Upper lobe of left lung (tissue), 6 donors: ENCODE data around the gene SLC12A8. TPM values are rescaled to one million over a fixed set of nuclear protein-coding genes. Genes with fewer than 3 reads are reported as not detected.

Experiments
- ATAC-seq, 2 donors: fragments of 200-7000 bp; cut with Tn5 transposase; one replicate each; pipeline ENCODE4 v1.9.1; 2022; ENCODE audit warnings: mild to moderate bottlenecking in 2 of 2, moderate library complexity in 2 of 2; ENCODE audit not compliant: low FRiP score in 2 of 2
- DNase-seq, 2 donors: peaks; one replicate each; pipeline ENCODE4 v3.0.0-alpha.2; 2019 to 2020
- H3K27ac ChIP-seq, 4 donors: fragments of 200-600 bp; sonication (generic); one replicate each; pipeline ENCODE4 v1.5.1; 2016 to 2019
- H3K27me3 ChIP-seq, 4 donors: fragments of 200-600 bp; sonication (generic); one replicate each; pipeline ENCODE4 v1.5.1; 2017 to 2019
- H3K36me3 ChIP-seq, 4 donors: fragments of 200-600 bp; sonication (generic); one replicate each; pipeline ENCODE4 v1.5.1; 2016 to 2019
- H3K4me1 ChIP-seq, 4 donors: fragments of 200-600 bp; sonication (generic); one replicate each; pipeline ENCODE4 v1.5.1; 2018 to 2019
- H3K4me3 ChIP-seq, 4 donors: fragments of 200-600 bp; sonication (generic); one replicate each; pipeline ENCODE4 v1.5.1; 2017 to 2019; ENCODE audit warnings: mild to moderate bottlenecking in 2 of 4, moderate library complexity in 1 of 4
- H3K9me3 ChIP-seq, 4 donors: fragments of 200-600 bp; sonication (generic); one replicate each; pipeline ENCODE4 v1.5.1; 2018 to 2019
- CTCF ChIP-seq, 6 experiments: fragments of 450-650 bp in 4 of 6; fragments of 200-600 bp in 2 of 6; sonication (generic) in 2 of 6; IDR thresholded peaks; one replicate each; pipeline ENCODE4 v1.5.1; 2016 to 2019; ENCODE audit warnings: antibody characterized with exemption in 6 of 6
- EP300 ChIP-seq, 4 donors: sonication (generic); formaldehyde crosslinking; IDR thresholded peaks; one replicate each; pipeline ENCODE4 v1.5.1; 2017; ENCODE audit warnings: antibody characterized with exemption in 4 of 4, control low read depth in 2 of 4
- POLR2A ChIP-seq, 4 donors: fragments of 450-650 bp; IDR thresholded peaks; one replicate each; pipeline ENCODE4 v1.5.1; 2016 to 2017; ENCODE audit warnings: antibody characterized with exemption in 4 of 4, mild to moderate bottlenecking in 2 of 4
- POLR2AphosphoS5 ChIP-seq, 2 donors: sonication (generic); formaldehyde crosslinking; IDR thresholded peaks; one replicate each; pipeline ENCODE4 v1.5.1; 2017; ENCODE audit warnings: antibody characterized with exemption in 2 of 2
- WGBS, 2 donors: methylation state at CpG; one replicate each; pipeline ENCODE4 v1.1.5; 2017 to 2018; 5-methylcytosine and 5-hydroxymethylcytosine counted together
- total RNA-seq, 6 donors: library from RNA; depleted of rRNA in 4 of 6; stranded (reverse); fragments of >200 nt in 4 of 6; gene quantifications; one replicate each; pipeline versions ENCODE4 v1.1.0 to v1.2.1, GENCODE V29; 2016 to 2021
- donor health status: DM: no; HTN: no; CAD: no; lungs with moderate emphysema.
- donor health status: DM: no; HTN: yes; CAD: no; lungs with severe emphysema.

SLC12A8 gene
- total RNA-seq, 6 donors from 2014 or later: 6.7 to 34.6 (median 15.0) TPM

GRCh38 chr3:125121246-125122010 lies 91.1 kb downstream of the SLC12A8 start:
- TF ChIP-seq CTCF (IDR thresholded peaks at IDR 0.05): no peak
- TF ChIP-seq POLR2AphosphoS5 (IDR thresholded peaks at IDR 0.05): no peak
- no peak for TF ChIP-seq POLR2A (IDR thresholded peaks at IDR 0.05)
- TF ChIP-seq EP300 (IDR thresholded peaks at IDR 0.05): no peak
- Histone ChIP-seq H3K4me3 (peak overlapping the region in 1 of 4 donors; percentile 15), H3K27me3 (no peaks in the 10 kb centered on the region), H3K36me3 (no peaks in the 10 kb centered on the region), H3K27ac (peak overlapping the region; percentile 8 to 51 (median 40)), H3K9me3 (no peaks in the 10 kb centered on the region), H3K4me1 (peaks cover 26 to 47% (median 29%) of the 10 kb centered on the region in 4 donors)
- no peak for DNase-seq
- 51 to 53% methylated on average over 8 of the region's 8 CpGs for WGBS, 2 donors
- no peak for ATAC-seq

- Histone ChIP-seq H3K27me3 (no peaks in the 10 kb centered on the region), H3K36me3 (no peaks in the 10 kb centered on the region), H3K4me3 (peak overlapping the region in 1 of 4 donors; percentile 13), H3K4me1 (peaks cover 34 to 52% (median 37%) of the 10 kb centered on the region in 4 donors), H3K9me3 (no peaks in the 10 kb centered on the region), H3K27ac (peak overlapping the region in 3 of 4 donors; percentile 36 to 51 (median 43))
- WGBS, 2 donors: 69 to 86% methylated on average over 10 to 20 of the region's 20 CpGs
- ATAC-seq (no peak), DNase-seq (peak in 1 of 2 donors; percentile 41)
- TF ChIP-seq CTCF (IDR thresholded peaks at IDR 0.05) (no peak), POLR2A (IDR thresholded peaks at IDR 0.05) (no peak), EP300 (IDR thresholded peaks at IDR 0.05) (no peak), POLR2AphosphoS5 (IDR thresholded peaks at IDR 0.05) (no peak)
These were observed 92.0 kb downstream of the SLC12A8 start for GRCh38 chr3:125120379-125121122.

- H3K36me3 ChIP-seq: no peaks in the 10 kb centered on the region
- DNase-seq: no peak
- no peaks in the 10 kb centered on the region for H3K9me3 ChIP-seq
- H3K4me3 ChIP-seq: peak overlapping the region in 1 of 4 donors; percentile 13
- no peaks in the 10 kb centered on the region for H3K27me3 ChIP-seq
- no peak for ATAC-seq
- H3K4me1 ChIP-seq: peaks cover 35 to 52% (median 40%) of the 10 kb centered on the region in 4 donors
- WGBS, 2 donors: 63 to 71% methylated on average over 11 of the region's 11 CpGs
- H3K27ac ChIP-seq: peak overlapping the region in 2 of 4 donors; percentile 27 to 43
- TF ChIP-seq POLR2AphosphoS5 (IDR thresholded peaks at IDR 0.05): no peak
- no peak for TF ChIP-seq EP300 (IDR thresholded peaks at IDR 0.05)
- TF ChIP-seq POLR2A (IDR thresholded peaks at IDR 0.05): no peak
- no peak for TF ChIP-seq CTCF (IDR thresholded peaks at IDR 0.05)
These were observed 92.7 kb downstream of the SLC12A8 start for GRCh38 chr3:125119752-125120378.

GRCh38 chr3:125118600-125118999 lies 93.9 kb downstream of the SLC12A8 start:
- no peak for DNase-seq
- WGBS, 2 donors: 94 to 98% methylated on average over 8 of the region's 8 CpGs
- H3K4me1 ChIP-seq: peaks cover 35 to 52% (median 40%) of the 10 kb centered on the region in 4 donors
- ATAC-seq: no peak
- TF ChIP-seq POLR2AphosphoS5 (IDR thresholded peaks at IDR 0.05) (no peak), EP300 (IDR thresholded peaks at IDR 0.05) (no peak), CTCF (IDR thresholded peaks at IDR 0.05) (no peak), POLR2A (IDR thresholded peaks at IDR 0.05) (no peak)
- H3K27me3 ChIP-seq: no peaks in the 10 kb centered on the region
- peak overlapping the region in 1 of 4 donors; percentile 27 for H3K27ac ChIP-seq
- no peaks in the 10 kb centered on the region for H3K36me3 ChIP-seq
- no peaks in the 10 kb centered on the region for H3K9me3 ChIP-seq
- no peak overlapping the region for H3K4me3 ChIP-seq
